ENCODE measurements around the gene ATP2C1.
"Not testable (repeated sequence)": the region's sequence is repeated elsewhere in the genome, so short reads cannot be mapped to it uniquely, and the experiment has no call there.

Gene ATP2C1

GRCh38 chr3:130991126-130991525, 97.2 kb downstream of the ATP2C1 start:
- DNase-seq, result no peak

GRCh38 chr3:130992344-130992743, 98.5 kb downstream of the ATP2C1 start:
- DNase-seq, result peak; percentile 6

GRCh38 chr3:130997289-130997688, 103.4 kb downstream of the ATP2C1 start:
- DNase-seq, result no peak

- no peak for DNase-seq
Observed at GRCh38 chr3:131001071-131001470, 107.2 kb downstream of the ATP2C1 start.

GRCh38 chr3:131004603-131005002, 110.7 kb downstream of the ATP2C1 start:
- no peak for DNase-seq

- DNase-seq, result no peak
Observed at GRCh38 chr3:131007256-131007655, 113.4 kb downstream of the ATP2C1 start.

GRCh38 chr3:131007782-131008181, 113.9 kb downstream of the ATP2C1 start:
- DNase-seq, result no peak

DNA sequence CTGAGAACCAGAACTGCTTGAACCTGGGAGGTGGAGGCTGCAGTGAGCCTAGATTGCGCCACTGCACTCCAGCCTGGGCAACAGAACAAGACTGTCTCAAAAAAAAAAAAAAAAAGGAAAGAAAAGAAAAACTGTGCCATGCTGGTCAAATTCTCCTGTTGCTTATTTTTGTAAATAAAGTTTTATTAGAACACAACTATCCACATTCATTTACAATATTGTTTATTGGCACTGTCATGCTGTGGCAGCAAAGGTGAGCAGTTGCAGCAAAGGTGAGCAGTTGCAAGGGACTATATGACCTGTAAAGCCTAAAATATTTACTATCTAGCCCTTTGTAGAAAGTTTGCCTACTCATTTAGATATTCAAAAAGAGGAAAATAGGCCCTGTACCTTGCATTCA, 114.4 kb downstream of the ATP2C1 start:
- DNase-seq, result no peak

DNA sequence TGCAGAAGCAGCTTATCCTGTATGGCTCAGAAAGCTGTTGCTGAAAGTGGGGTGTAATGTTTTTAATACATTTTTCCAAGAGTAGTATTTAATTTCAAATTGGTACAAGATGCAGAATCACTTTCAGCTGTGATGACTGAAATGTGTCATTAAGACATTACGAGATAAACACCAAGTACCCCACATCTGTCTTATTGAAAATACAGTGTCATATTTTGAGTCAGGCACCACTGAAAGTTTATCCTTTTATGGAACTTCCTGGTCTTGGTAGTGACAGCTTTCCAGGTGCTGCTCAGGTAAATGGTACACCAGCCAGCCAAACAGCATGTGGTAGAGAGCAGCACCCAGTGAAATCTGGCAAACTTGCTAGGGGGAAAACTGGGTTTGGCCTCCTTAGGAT, 115.8 kb downstream of the ATP2C1 start:
- DNase-seq, result no peak

- DNase-seq, result no peak
Observed at GRCh38 chr3:131018970-131019369, 125.1 kb downstream of the ATP2C1 start.

DNA sequence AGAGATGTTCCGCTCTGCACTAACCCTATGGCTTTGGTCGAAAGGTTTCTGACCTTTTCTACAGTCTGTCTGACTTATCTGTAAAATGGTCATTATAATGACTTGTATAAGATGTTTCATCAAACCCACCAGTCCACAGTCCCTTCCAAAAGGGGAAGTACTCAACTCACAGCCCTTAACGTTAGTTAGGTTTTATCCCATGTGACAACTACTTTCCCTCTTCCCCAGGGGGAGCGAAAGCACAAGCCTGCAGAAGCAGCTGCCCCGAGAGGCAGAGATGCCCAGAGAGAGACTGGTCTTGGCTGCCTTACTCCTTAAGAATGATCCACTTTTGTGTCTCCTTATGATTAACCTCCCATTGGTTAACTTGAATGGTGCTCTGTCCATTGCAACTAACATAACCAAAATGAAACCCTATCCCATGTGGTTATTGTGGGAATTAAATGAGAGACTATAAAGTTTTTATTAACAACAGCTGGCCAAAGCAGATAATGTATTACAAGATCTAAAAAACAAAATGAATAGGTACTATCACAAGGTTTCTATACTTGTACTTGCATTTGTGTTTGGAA, 126.3 kb downstream of the ATP2C1 start:
- no peak for DNase-seq

- DNase-seq, result no peak
Observed at GRCh38 chr3:131025539-131025938, 131.7 kb downstream of the ATP2C1 start.

- DNase-seq, result peak; percentile 71
Observed at GRCh38 chr3:131026321-131027151, 132.7 kb downstream of the ATP2C1 start, which contains the start of the genes ASTE1 and NEK11. TSS of gene ASTE1 (minus strand) at chr3:131026825. CDS start at chr3:131025306, 1,519 bp downstream. TSS of gene NEK11 (plus strand) at chr3:131026877. CDS start at chr3:131029709, 2,832 bp downstream.

GRCh38 chr3:131028844-131029243, 135.0 kb downstream of the ATP2C1 start:
- no peak for DNase-seq

- no peak for DNase-seq
Observed at GRCh38 chr3:131031660-131032059, 137.8 kb downstream of the ATP2C1 start.

DNA sequence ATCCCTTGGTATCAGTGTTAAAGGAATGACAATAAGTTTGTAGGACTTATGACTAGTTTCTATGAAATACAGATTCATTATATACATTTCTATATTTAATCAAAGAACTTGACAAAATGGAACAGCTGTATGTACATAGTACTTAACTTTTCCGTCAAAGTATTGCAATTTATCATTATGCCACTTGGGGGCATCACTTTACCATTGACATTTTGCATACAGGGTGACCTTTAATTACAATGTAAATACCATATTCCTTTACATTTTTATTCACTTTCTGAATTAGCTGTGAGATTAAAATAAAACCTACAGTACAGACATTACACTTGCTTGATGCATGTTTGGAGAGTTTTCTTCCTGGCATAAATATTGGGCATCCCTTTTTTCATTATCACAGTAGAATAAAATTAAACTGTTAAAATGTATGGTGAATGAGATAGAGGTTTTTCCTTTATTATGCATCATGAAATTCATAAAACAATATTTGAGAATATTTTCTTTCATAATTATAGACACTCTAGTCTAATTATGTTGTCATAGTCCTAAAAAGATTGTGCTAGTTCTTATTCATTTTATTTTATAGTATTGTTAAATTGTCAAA, 139.7 kb downstream of the ATP2C1 start:
- peak; percentile 15 for DNase-seq

DNA sequence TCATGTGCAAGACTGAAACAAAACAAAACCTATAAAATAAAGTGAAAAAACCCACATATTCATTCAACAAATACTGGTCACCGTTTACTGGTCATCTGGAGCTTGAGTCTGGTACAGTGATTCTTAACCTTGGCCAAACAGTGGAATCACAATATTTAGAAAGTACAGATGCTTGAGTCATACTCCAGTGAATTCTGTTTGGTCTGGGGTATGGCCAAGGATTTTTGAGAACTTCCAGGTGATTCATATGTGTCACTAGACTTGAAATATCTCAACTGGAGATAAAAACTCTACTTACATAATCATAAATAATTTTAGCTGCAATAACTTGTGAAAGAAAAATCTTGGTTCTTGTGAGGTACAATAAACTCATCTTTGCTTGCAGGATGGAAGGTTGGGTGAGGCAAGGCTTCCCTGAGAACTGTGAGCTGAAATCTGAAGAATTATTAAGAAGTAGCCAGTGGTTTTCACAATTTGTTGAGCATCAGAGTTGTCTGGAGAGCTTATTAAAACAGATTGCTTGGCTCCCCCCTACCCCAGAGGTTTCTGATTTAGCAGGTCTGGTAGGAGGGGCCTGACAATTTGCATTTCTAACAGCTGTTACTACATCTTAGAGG, 142.4 kb downstream of the ATP2C1 start:
- no peak for DNase-seq

DNA sequence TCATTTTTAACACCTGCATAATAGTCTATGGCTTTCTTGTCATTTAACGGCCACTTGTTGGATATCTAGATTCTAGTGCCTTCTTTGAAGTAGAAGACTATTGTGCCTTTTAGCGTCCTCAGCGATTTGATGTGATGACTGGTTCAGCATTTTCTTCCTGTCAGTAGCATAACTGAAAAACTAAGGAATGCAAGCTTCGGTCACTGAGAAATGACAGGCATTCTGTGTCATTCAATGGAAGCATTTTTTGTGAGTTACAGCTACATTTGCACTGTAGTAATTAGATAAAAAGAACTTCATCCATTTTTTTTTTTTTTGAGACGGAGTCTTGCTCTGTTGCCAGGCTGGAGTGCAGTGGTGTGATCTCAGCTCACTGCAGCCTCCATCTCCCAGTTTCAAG, 143.1 kb downstream of the ATP2C1 start:
- DNase-seq, result no peak

DNA sequence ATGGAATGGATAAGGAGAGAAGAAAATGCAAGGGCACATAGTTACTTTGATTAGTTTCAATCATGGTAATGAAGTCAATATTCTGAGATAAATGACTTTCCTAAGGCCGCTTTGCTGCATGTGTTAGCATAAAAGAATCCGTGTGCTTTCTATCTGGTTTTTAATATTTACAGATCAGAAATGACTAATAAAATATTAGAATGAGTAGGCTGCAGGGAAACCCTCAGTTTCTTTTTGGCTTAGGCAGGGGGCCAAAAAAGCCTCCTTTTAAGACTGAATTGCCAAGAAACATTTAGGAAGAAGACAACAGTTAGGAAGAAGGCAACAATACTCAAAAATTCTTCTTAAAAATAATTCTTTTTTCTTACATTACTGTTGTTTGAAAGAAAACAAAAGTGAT, 144.4 kb downstream of the ATP2C1 start:
- DNase-seq, result no peak

DNA sequence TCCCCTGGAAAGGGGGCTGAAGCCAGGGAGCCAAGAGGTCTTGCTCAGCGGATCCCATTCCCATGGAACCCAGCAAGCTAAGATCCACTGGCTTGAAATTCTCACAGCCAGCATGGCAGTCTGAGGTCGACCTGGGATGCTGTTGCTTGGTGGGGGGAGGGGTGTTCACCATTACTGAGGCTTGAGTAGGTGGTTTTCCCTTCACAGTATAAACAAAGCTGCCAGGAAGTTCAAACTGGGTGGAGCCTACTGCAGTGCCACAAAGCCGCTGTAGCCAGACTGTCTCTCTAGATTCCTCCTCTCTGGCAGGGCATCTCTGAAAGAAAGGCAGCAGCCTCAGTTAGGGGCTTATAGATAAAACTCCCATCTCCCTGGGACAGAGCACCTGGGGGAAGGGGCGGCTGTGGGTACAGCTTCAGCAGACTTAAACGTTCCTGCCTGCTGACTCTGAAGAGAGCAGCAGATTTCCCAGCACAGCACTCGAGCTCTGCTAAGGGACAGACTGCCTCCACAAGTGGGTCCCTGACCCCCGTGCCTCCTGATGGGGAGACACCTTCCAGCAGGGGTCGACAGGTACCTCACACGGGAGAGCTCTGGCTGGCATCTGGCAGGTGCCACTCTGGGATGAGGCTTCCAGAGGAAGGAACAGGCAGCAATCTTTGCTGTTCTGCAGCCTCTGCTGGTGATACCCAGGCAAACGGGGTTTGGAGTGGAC, 148.5 kb downstream of the ATP2C1 start:
- DNase-seq, result not testable (repeated sequence)

DNA sequence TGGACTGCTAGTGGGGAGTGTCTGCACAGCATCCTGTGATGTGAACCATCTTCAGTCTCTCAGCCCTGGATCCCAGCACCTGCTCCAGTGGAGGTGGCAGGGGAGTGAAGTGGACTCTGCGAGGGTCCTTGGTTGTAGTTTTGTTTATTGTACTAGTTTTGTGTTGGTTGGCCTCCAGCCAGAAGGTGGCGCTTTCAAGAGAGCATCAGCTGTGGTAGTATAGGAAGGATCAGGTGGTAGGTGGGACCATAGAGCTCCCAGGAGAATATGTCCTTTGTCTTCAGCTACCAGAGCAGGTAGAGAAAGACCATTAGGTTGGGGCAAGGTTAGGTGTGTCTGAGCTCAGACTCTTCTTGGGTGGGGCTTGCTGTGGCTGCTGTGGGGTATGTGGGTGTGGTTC, 153.7 kb downstream of the ATP2C1 start:
- DNase-seq, result no peak

- no peak for DNase-seq
Observed at GRCh38 chr3:131048030-131048429, 154.1 kb downstream of the ATP2C1 start.

- DNase-seq, result no peak
Observed at GRCh38 chr3:131050001-131050400, 156.1 kb downstream of the ATP2C1 start.
